GM19238 (cell line): ENCODE data around the gene PTPN22.

ENCODE experiments used
- DNase-seq: peaks from one replicate; pipeline ENCODE4 v3.0.0; 2011; ENCODE audit warnings: low spot score; ENCODE audit not compliant: insufficient read length

The PTPN22 gene

GRCh38 chr1:113887402-113888175 lies 16.1 kb upstream of the PTPN22 start, which contains the start of gene BCL2L15:
TSS of gene BCL2L15 (minus strand) at chr1:113887581. CDS start at chr1:113887375, 206 bp downstream.
- no peak for DNase-seq

GRCh38 chr1:113886417-113887401 lies 15.2 kb upstream of the PTPN22 start:
- DNase-seq = no peak

GRCh38 chr1:113881661-113882060 lies 10.1 kb upstream of the PTPN22 start:
- no peak for DNase-seq

GRCh38 chr1:113879739-113880038 lies 8.2 kb upstream of the PTPN22 start:
- no peak for DNase-seq

GRCh38 chr1:113876176-113876575 lies 4.7 kb upstream of the PTPN22 start:
- DNase-seq = no peak

- DNase-seq = no peak
Measured at GRCh38 chr1:113875714-113876113, 4.2 kb upstream of the PTPN22 start.

GRCh38 chr1:113874012-113874879 lies 2.7 kb upstream of the PTPN22 start:
- DNase-seq = no peak

GRCh38 chr1:113872219-113872935 lies 865 bp upstream of the PTPN22 start:
- DNase-seq = no peak

- no peak for DNase-seq
Measured at GRCh38 chr1:113870778-113871177, 734 bp downstream of the PTPN22 start.

- DNase-seq = no peak
Measured at GRCh38 chr1:113868387-113869083, 3.0 kb downstream of the PTPN22 start.

- no peak for DNase-seq
Measured at GRCh38 chr1:113861641-113862040, 9.9 kb downstream of the PTPN22 start.

GRCh38 chr1:113860891-113861290 lies 10.6 kb downstream of the PTPN22 start:
- no peak for DNase-seq

GRCh38 chr1:113859478-113860175 lies 11.9 kb downstream of the PTPN22 start:
- DNase-seq = no peak

- DNase-seq = no peak
Measured at GRCh38 chr1:113858982-113859381, 12.5 kb downstream of the PTPN22 start.

- DNase-seq = no peak
Measured at GRCh38 chr1:113858418-113858817, 13.1 kb downstream of the PTPN22 start.

- no peak for DNase-seq
Measured at GRCh38 chr1:113857776-113858175, 13.7 kb downstream of the PTPN22 start.

- DNase-seq = no peak
Measured at GRCh38 chr1:113856401-113856790, 15.1 kb downstream of the PTPN22 start.

- no peak for DNase-seq
Measured at GRCh38 chr1:113855630-113856400, 15.7 kb downstream of the PTPN22 start.

GRCh38 chr1:113854234-113854633 lies 17.3 kb downstream of the PTPN22 start:
- DNase-seq = no peak
